ENCODE measurements around the gene COQ10A. TPM values are rescaled to one million over a fixed set of nuclear protein-coding genes. Genes with fewer than 3 reads are reported as not detected.

The COQ10A gene
- total and polyA plus RNA-seq, 2 of the 13 experiments (the other 11 are each of a cell fraction or from before 2014, with no cell fraction given): 21.0 to 37.3 TPM

- TF ChIP-seq ZFP91 (CRISPR knock-in tag; IDR thresholded peaks at IDR 0.05; ENCODE audit: borderline replicate concordance): peak; percentile 100
- TF ChIP-seq MXD4 (CRISPR knock-in tag; IDR thresholded peaks at IDR 0.05): peak; percentile 79
- TF ChIP-seq SNAPC4 (CRISPR knock-in tag; IDR thresholded peaks at IDR 0.05): peak; percentile 52; the same call in 1 of the 2 replicates
- TF ChIP-seq TBL1XR1 (IDR thresholded peaks at IDR 0.05; ENCODE audit: borderline replicate concordance, low read length, partially characterized antibody): no peak
- peak; percentile 74 for TF ChIP-seq CBFB (CRISPR knock-in tag; IDR thresholded peaks at IDR 0.05)
- no peak for TF ChIP-seq NFIB (CRISPR knock-in tag; IDR thresholded peaks at IDR 0.05; ENCODE audit: borderline replicate concordance)
- TF ChIP-seq ZNF503 (CRISPR knock-in tag; IDR thresholded peaks at IDR 0.05): no peak
- TF ChIP-seq ZEB1 (IDR thresholded peaks at IDR 0.05; ENCODE audit: insufficient replicate concordance, low read depth): no peak
- TF ChIP-seq HINFP (CRISPR knock-in tag; IDR thresholded peaks at IDR 0.05; ENCODE audit: low read depth): peak; percentile 67; the same call in 1 of the 2 replicates
- no peak for TF ChIP-seq ZBTB7A (CRISPR knock-in tag; IDR thresholded peaks at IDR 0.05)
- no peak for TF ChIP-seq CHD2 (IDR thresholded peaks at IDR 0.05; ENCODE audit: low read depth, low read length)
- peak; percentile 43 for TF ChIP-seq ZNF781 (CRISPR knock-in tag; IDR thresholded peaks at IDR 0.05; ENCODE audit: borderline replicate concordance, not compliant biosample characterization)
- TF ChIP-seq GLMP (CRISPR knock-in tag; IDR thresholded peaks at IDR 0.05; ENCODE audit: borderline replicate concordance): no peak
- TF ChIP-seq RBM39 (IDR thresholded peaks at IDR 0.05; ENCODE audit: low read depth, low read length, poor library complexity, severe bottlenecking): peak; percentile 91
These were observed 33.3 kb downstream of the COQ10A start, which contains the start of gene CS (continued) for GRCh38 chr12:56299853-56300643.

All from HepG2 (cell line).